NCI-H2107 treated with DMSO at 0.1 percent for 48 hours (cell line): ENCODE results near the gene MYBPC2.

Experiments
- DNase-seq: peaks from one replicate; lab custom pipeline; 2025; ENCODE audit not compliant: unreplicated experiment; lab: John Stamatoyannopoulos, UW

Gene MYBPC2

DNA sequence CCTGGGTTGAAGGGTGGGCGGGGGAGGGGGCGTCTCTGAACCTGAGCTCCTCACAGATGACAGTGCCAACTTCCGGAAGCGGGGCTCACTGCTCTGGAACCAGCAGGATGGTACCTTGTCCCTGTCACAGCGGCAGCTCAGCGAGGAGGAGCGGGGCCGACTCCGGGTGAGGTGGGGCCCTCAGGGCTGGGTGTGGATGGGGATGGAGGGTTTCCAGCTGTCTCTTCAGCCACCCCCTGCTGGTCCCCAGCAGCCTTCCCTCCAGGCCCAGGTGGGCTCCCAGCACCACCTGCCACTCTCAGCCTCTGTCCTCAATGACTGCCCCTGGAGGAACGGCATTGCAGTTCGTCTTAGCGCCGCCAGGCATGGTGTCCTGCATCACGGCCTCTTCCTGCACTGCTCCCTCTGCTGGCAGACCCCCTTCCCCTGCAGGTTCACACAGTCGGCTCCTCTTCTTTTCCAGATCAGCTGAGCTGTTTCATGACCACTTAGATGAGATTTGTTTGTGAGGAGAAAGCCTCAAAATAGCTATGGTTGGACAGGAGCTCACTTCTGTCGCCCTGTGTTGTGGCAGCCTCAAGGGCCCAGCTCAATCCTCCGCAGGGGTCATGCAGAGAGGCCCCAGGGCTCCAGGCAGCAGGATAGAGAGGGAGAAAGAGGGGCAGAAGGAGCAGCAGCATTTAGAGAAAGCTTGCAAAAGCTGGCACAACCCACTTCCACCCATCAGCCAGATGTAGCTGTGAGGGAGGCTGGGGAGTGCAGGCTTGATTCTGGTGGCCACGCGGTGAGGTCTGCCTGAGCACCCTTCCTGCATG is 46.4 kb downstream of the MYBPC2 start:
- DNase-seq, result no peak

DNA sequence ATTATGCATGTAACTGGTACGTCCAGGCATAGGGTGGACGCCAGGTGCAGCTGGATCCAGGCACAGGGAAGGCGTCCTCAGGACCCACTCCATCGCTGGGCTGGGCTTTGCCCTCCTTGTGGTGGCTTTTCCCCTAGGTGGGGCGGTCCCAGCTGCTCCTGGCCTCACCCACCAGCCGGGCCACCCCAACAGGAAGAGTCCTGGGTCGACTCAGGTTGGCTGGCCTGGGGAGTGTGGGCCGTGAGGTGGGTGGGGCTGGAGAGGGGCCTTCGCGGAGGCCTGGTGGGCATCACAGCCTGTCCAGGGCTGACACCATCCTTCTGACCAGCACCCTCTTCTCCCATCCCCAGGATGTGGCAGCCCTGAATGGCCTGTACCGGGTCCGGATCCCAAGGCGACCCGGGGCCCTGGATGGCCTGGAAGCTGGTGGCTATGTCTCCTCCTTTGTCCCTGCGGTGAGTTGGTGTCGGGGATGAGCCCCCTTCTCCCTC is 47.1 kb downstream of the MYBPC2 start:
- no peak for DNase-seq

DNA sequence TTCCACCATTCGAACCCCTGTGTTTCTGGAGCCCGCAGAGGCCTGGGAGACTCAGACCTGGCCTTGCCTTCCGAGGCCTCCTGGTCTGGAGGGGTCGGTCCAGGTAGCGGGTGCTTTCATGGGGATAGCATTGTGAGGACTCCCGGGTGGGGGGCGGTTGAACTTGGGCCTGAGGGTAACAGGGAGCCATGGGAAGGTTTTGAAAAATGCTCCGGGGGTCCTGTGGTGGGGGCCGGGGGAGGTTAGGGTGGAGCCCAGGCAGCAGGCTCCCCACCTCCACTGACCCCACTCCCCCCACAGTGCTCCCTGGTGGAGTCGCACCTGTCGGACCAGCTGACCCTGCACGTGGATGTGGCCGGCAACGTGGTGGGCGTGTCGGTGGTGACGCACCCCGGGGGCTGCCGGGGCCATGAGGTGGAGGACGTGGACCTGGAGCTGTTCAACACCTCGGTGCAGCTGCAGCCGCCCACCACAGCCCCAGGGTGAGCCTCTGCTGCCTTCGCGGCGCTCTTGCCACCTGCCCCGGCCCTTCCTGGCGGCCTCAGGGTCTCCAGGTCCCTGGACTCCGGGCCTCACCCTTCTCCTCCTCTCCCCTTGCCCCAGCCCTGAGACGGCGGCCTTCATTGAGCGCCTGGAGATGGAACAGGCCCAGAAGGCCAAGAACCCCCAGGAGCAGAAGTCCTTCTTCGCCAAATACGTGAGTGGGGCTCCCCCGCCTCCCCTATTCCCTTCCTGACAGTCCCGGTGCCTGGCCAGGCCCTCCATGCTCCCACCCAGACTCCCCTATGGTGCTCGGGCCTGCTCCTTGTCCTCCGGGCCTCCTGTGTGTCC is 47.8 kb downstream of the MYBPC2 start:
- DNase-seq, result no peak

DNA sequence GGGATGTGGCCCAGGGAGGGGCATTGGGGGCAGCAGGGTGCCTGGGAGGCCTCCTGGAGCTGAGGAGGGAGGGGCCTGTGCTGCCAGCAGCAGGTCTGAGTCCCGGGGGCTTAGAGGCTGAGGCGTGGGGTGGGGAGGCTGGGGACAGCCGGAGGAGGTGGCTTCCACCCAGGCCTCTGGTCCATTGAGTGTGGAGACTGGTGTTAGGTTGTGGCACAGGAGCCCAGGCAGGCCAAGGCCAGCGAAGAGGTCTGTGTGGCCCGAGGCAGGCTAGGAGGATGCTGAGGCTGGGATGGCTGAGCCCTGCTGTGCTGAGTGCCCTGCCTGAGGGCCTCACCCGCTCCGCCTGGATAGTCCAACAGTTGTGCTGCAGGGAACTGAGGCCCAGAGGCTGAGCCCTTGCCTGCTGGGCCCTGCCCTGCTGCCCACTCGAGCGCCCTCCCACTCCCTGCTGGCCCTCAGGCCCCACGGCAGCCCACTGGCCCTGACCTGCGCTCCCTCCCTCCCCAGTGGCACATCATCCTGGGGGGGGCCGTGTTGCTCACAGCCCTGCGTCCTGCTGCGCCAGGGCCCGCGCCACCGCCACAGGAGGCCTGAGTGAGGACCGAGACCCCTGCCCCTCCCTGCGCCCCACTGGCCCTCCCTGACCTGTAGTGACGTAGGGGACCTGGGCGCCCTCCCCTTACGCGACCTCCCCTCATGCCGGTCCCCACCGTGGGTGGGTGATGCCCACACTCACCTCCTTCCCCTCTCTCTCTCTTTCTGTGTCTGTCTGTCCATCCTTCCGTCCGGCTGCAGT is 48.9 kb downstream of the MYBPC2 start:
- no peak for DNase-seq

DNA sequence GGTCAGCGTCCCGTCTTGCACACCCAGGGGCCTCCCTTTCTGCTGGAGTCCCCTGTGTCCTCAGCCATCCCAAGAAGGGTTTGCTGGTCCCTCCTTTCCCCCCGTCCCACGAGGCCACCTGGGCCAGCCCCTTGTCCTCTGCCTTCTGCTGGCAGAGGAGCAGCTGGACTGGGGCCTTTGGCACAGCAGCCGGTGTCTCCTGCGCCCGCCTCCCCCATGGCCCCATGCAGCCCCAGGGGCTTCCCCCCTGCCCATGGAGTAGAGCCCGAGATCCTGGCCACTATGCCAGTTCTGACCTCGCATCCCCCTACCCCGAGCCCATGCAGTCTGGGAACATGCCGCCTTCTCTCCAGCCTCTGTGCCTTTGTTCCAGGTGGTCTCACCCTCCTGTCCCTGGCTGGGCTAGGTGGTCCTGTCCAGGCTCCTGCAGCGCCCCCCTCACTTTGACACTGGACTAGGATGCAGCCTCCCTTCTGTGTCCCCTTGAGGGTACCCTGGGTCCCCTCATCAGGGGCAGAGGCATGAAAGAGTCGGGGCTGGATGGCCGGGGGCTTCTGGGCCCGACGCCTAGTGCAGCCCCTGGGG is 49.7 kb downstream of the MYBPC2 start:
- no peak for DNase-seq

DNA sequence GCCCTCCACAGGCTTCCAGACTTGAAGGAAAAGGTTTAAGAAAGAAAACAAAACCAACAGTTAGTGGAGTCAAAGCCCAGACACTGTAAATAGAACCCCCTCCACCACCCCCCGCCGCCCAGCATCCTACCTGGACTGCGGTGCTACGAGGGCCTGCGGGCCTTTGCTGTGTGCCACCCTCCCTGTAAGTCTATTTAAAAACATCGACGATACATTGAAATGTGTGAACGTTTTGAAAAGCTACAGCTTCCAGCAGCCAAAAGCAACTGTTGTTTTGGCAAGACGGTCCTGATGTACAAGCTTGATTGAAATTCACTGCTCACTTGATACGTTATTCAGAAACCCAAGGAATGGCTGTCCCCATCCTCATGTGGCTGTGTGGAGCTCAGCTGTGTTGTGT is 50.2 kb downstream of the MYBPC2 start:
- no peak for DNase-seq

DNA sequence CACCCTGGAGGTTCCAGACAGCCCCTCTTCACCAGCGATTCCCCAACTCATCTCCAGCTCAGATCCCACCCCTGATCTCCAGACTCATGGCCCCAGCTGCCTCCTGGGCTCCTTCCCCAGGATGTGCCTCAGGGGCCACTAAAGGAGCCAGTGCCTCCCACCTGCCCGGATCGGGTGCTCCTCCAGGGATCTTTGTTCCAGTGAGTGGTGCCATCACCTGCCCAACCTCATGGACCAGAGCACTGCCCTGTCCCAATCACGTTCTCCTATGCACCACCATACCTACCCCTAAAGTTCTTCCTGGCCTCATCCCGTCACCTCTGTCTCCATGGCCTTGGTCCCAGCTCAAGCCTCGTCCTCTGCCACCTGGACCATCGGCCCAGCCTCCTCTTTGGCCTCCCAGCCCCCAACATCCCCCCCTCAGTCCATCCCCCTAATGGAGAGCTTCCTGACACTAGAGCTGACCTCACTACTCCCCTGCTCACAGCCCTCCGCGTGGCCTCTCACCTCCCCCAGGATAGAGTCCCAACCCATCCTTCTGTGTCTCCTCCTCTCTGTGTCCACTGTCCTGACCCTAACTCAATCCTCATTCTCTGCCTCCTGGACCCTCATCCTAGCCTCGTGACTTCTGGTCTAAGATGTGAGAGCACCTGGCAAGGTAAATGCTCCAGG is 52.7 kb downstream of the MYBPC2 start:
- no peak for DNase-seq

DNA sequence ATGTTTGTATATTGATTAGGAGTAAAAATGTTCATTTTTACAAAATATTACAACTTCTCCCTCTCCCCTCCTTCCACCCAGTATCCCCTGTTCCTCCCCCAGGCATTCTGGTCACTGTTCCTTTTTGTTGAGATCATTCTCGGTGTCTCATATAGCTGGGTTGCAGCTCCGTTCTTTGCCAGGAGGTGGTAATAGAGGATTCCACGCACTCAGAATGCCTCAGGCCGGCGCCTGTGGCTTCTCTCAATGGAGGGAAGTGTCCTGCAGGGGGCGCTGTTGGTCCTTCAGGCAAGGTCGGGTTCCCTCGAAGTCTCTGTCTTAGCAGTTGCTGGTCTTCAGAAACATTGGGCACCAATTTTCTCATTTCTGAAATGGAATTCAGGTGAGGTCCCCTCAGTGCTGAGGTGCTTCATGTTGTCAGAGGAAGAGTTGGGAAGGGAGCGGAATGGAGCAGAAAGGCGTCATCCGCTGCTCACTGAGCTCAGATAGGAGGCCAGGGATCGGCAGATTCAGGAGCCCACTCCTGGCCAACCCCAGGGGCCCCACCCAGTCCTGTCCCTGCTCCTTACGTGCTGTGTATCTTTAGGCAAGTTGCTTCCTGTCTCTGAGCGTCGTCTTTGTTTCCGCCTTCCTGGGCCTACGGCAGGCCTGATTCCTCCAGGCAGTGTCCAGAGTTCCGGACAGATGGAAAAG is 54.3 kb downstream of the MYBPC2 start:
- DNase-seq, result no peak

DNA sequence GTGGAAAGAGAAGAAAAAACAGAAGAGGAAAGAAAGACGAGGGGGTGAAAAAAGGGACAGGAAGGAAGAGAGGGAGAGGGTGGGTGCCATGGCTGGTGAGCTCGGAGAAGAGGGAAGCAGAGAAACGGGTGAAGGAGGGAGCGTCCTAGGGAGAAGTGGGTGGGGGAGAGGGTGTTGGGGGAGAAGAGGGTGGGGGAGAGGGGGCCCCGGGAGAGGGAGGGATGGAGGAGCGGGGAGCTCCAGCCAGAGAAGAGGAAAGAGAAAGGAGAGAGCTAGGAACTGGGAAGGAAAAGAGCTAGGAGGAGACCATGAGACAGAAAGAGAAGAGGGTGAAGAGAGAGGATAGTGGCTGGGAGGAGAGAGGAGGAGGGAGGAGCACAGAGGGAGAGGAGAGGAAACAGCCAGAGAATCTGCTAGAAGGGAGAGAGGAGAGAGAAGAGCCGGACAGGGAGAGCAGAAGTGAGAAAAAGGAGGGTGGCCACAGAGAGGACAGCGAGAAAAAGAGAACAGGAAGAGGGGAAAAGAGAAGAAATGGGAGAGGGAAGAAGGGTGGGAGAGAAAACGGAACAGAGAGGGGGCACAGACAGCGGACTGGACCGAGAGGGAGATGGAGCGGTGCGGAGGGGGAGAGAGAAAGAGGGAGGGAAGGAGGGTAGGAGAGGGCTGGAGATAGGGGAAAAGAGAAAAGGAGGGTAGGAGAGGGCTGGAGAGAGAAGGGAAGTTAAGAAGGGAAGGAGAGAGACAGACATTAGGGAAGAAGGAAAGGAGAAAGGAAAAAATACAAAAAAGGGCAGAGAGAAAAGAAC is 55.9 kb downstream of the MYBPC2 start:
- DNase-seq, result no peak

DNA sequence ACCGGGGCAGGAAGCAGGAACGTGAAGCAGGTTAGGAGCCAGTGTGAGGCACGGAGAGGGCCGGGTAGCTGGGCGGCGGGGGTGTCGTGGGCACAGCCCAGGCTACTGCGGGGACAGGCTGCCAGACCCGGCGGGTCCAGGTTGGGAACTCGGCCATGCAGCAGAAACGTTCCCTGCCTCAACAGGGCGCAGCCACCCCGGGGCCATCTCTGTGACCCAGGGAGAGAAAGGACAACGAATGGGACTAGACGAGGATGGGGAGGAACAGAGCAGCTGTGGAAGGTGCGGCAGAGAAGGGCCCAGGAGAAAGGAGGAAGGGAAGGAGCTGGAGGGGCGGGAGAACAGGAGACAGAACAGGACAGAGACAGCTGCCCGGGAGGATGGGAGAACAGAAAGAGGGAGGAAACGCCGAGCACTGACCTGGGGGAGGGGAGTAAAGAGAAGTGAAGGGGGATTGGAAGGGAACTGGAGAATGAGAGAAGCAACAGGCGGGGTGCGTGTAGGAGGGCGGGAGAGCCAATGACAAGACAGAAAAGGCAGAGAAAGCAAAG is 56.8 kb downstream of the MYBPC2 start:
- DNase-seq, result no peak

DNA sequence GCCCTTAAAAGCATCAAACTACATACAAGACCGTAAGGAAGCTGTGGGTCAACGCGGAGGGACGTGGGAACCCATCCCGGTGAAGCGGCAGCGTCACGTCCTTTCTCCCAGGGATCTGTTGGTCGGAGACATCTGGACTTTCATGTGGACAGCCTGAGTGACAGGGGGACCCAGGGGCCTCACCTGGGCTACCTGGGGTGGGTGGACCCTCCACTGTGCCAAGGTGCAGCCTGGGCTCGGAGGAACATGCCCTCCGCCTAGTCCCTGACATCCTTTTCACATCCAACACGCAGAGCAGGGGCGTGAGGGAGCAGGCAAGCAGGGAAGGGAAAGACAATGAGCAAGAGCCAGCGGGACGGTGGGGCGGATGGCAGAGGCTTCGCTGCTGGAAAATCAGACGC is 57.7 kb downstream of the MYBPC2 start:
- DNase-seq, result no peak

DNA sequence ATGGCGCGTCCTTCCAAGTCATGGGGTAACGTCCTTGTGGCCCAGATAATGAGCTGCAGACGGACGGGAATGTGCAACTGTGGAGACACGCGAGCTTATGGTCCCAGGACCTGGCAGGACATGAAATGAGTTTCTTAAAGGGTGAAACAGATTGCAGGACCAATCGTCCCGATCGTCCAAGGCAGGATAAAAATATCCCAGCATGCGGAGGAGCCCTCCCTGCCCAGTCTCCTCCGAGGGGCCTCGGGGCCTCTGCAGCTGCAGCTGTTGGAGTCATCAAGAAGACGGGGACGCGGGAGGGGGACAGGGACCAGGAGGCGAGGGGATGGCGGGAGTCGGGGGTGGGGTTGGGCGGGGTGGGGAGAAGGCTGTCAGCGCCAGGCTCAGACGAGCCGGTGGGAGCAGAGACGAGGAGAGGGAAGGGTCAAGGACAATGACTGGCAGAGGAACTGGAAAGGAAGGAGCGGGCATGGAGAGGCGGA is 58.3 kb downstream of the MYBPC2 start:
- DNase-seq, result no peak

DNA sequence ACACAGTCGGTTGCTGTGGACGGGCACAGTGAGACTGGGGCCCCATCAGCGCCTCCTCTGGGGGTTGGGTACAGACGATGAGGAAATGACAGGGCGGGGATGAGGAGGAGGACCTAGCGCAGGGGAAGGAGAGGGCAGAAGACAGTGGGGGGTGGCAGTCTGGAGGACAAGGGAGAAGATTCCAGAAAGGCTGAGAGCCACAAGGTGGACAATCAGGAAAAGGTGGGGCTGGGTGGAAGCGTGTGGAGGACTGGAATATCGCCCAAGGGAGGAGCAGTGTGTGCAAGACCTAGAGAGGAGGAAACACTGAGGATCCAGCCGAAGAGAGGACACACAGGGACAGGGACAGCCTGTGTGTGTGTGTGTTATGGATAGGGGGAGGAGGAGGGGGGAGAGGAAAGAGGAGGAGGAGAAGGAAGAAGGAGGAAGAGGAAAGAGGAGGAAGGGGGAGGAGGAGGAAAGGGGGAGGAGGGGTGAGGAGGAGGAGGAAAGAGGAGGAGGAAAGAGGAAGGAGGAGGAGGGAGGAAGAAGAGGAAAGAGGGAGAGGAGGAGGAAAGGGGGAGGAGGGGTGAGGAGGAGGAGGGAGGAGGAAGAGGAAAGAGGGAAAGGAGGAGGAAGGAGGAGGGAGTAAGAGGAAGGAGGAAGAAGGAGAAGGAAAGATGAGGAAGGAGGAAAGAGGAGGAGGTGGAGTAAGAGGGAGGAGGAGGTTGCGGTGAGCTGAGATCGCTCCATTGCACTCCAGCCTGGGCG is 59.8 kb downstream of the MYBPC2 start:
- DNase-seq, result no peak

DNA sequence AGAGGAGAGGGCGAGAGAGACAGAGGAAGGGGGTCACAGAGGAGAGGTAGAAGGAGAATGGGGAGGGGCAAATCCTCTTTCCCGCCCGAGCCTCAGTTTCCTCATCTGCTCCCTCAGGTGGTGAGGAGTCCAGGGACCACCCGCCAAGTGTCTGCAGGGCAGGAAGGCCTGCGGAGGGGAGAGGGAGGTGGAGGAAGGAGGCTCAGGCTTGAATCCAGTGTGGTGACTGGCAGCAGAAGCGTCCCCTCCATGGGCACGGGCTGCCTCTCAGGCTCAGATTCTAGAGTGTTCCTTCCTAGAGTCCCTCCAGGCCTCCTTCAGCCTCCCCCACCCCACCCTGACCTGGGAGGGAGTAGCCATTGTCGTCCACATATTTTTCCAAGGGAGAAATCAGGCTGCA is 60.5 kb downstream of the MYBPC2 start:
- no peak for DNase-seq

DNA sequence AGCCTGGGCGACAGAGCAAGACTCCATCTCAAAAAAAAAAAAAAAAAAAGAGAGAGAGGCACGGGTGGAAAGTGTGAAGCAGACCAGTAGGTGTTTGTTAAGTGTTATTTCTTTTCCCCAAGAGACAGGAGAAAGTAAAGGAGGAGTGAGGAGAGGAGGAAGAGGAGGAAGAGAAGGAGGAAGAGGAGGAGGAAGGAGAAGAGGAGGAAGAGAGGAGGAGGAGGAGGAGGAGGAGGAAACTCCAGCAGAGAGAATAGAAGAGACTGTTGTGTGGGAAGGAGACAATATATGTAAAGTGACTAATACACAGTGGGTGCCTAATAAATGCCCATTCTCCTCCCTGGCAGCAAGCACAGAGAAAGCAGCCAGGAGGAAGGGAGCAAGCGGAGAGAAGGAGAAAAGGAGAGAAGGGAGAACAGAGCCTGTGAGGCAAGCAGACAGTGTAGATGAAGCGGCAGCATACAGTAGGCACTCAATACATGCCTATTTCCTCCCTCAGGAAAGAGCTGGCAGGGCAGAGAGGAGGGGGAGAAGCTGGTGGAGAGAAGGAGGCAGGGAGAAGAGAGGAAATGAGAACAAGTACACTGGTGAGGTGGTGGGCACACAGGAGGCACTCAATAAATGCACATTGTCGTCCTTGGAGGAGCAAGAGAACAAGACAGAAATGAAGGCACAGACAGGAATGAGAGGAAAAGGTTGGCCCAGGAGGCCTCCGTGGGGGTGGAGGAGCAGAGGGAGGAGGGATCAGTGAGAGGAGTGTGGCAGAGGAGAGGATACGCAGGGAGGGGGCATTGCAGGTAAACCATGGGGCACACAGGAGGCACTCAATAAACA is 61.7 kb downstream of the MYBPC2 start:
- no peak for DNase-seq

DNA sequence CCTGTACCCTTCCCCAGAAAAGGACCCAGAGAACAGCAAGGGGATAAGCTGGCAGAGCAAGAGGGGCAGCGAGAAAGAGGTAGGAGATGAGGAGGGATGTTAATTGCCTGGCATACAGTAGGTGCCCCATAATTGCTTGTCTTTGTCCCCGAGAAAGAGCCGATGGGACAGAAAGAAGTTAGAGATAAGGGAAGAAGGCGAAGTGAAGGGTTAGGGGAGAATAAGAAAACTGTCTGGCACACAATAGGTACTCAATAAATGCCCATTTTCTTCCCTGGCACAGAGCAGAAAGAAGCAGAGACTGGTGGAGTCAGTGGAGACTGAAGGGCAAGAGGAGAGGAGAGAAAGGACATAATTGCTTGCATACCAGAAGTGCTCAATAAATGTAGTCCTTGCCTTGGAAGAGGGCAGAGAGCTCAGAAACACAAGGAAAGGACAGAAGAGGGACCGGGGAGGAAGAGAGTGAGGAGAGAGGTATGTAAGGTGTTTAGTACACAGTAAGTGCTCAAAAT is 62.4 kb downstream of the MYBPC2 start:
- no peak for DNase-seq
